Mononuclear cell (primary cell): ENCODE data around the gene MT1M. TPM values are rescaled to one million over a fixed set of nuclear protein-coding genes. Genes with fewer than 3 reads are reported as not detected.
"Not testable (repeated sequence)": the region's sequence is repeated elsewhere in the genome, so short reads cannot be mapped to it uniquely, and the experiment has no call there.

ENCODE experiments used
- H3K27me3 ChIP-seq: 2 replicates; pipeline ENCODE4 v1.6.0; 2011; ENCODE audit warnings: low read length, control low read depth; ENCODE audit not compliant: insufficient read depth
- H3K4me1 ChIP-seq: 2 replicates; pipeline ENCODE4 v1.5.1; 2011; ENCODE audit warnings: mild to moderate bottlenecking, low read length, control low read depth; ENCODE audit not compliant: insufficient read depth
- H3K4me3 ChIP-seq: 2 replicates; pipeline ENCODE4 v1.5.1; 2011; ENCODE audit warnings: mild to moderate bottlenecking, low read length, moderate library complexity
- H3K9me3 ChIP-seq: 2 replicates; pipeline ENCODE4 v1.5.1; 2011; ENCODE audit warnings: low read depth, mild to moderate bottlenecking, control low read depth, low read length
- total RNA-seq: library from RNA; depleted of rRNA; stranded (reverse); fragments of >200 nt; gene quantifications from one replicate; pipeline ENCODE4 v1.2.3, GENCODE V29; 2012

The MT1M gene
- total RNA-seq, 1 donor: not detected

DNA sequence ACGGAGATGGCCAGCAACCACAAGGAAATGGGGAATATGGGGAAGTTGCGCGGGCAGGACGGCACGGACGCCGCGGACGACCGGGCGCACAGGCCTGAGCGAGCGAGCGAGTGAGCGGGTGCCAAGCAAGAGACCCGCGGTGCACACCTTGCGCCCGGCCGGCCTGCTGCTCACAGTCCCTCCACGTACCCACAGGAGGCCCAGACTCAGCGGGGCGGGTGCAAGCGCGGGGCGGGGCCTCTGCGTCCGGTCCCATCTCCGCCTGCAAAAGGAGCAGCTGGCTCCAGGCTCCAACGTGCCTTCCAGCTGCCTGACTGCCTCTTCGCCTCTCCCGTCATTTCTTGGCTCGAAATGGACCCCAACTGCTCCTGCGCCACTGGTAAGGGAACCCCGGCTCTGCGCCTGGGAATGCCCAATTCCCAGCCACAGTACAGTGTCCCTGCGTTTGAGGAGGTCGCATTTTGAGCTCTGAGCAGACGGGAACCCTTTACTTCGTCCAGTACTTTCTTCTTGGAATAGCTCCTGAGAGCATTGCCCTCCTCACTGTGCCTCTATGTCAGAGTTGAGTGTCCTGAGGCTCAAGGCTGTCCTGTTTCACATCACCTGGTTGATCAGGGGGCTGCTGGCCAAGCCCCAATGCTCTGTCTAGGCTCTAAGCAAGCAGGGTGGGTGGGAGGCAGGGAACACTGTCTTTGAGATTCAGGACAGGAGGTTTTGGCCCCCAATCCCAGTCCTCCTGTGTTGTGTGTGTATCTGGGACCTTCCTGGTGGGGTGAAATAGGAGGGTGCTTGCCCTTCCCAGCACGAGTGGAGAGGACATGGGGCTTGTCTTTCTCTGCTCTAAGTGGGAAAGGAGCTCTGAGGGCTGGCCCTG is 15.0 kb upstream of the MT1M start:
- H3K9me3 ChIP-seq: no peaks in the 10 kb centered on the region
- H3K27me3 ChIP-seq: peaks cover 29% of the 10 kb centered on the region
- H3K4me1 ChIP-seq: peaks cover 10% of the 10 kb centered on the region
- H3K4me3 ChIP-seq: no peak overlapping the region

DNA sequence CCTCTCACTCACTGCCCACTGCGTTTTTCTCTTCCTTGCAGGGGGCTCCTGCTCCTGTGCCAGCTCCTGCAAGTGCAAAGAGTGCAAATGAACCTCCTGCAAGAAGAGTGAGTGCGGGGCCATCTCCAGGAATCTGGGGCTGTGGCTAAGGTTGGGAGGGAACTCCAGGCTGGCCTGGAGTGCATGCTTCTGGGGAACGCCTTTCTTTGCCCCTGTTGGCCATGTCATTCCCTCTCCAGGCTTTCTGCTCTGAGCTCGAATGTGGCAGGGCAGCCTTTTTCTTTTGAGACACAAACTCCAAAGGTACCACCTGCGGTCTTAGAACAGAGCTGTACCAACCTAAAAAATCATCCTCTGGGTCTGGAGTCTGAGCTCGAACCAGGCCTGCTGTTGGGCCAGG is 14.3 kb upstream of the MT1M start:
- Histone ChIP-seq H3K4me1 (peaks cover 10% of the 10 kb centered on the region), H3K9me3 (no peaks in the 10 kb centered on the region), H3K4me3 (no peak overlapping the region), H3K27me3 (peaks cover 29% of the 10 kb centered on the region)

GRCh38 chr16:56620339-56620897 is 12.0 kb upstream of the MT1M start:
- peaks cover 16% of the 10 kb centered on the region for H3K4me1 ChIP-seq
- peaks cover 39% of the 10 kb centered on the region for H3K27me3 ChIP-seq
- H3K9me3 ChIP-seq: no peaks in the 10 kb centered on the region
- H3K4me3 ChIP-seq: no peak overlapping the region

GRCh38 chr16:56621665-56622445 is 10.6 kb upstream of the MT1M start:
- H3K4me1 ChIP-seq: peaks cover 23% of the 10 kb centered on the region
- not testable (repeated sequence) for H3K9me3 ChIP-seq, H3K4me3 ChIP-seq
- peaks cover 41% of the 10 kb centered on the region for H3K27me3 ChIP-seq

GRCh38 chr16:56623184-56623583 is 9.3 kb upstream of the MT1M start:
- Histone ChIP-seq H3K4me1 (peaks cover 13% of the 10 kb centered on the region), H3K27me3 (peaks cover 34% of the 10 kb centered on the region)
- not testable (repeated sequence) for H3K9me3 ChIP-seq, H3K4me3 ChIP-seq

GRCh38 chr16:56623637-56624036 is 8.8 kb upstream of the MT1M start:
- Histone ChIP-seq H3K4me1 (peaks cover 13% of the 10 kb centered on the region), H3K9me3 (no peaks in the 10 kb centered on the region), H3K4me3 (no peak overlapping the region), H3K27me3 (peaks cover 30% of the 10 kb centered on the region)

- Histone ChIP-seq H3K27me3 (peaks cover 31% of the 10 kb centered on the region), H3K9me3 (no peaks in the 10 kb centered on the region), H3K4me1 (peaks cover 13% of the 10 kb centered on the region), H3K4me3 (peak within 1 kb of the TSS; percentile 48)
Observed at GRCh38 chr16:56625140-56625942, 7.1 kb upstream of the MT1M start, which contains the start of gene MT1E. TSS of gene MT1E (plus strand) at chr16:56625781. CDS start at chr16:56625852, 71 bp downstream.

DNA sequence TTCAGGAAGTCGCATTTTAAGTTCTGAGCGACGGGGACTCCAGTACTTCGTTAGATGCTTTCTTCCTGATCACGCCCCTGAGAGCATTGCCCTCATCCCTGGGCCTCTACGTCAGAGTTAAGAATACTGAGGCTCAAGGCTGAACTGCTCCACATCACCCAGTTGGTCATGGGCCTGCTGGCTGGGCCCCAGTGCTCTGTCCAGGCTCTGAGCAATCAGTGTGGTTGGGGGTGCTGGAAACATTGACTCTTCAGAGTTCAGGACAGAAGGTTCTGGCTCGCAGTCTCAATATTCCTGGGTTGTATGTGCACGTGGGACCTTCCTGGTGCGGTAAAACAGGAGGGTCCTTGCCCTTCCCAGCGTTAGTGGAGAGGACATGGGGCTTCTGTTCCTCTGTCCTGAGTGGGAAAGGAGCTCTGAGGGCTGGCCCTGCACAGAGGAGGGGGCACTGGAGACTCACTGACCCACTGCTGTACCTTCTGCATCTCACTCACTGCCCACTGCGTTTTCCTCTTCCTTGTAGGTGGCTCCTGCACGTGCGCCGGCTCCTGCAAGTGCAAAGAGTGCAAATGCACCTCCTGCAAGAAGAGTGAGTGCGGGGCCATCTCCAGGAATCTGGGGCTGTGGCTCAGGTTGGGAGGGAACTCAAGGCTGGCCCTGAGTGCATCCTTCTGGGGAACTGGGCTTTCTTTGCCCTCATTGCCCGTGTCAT is 6.4 kb upstream of the MT1M start:
- peak overlapping the region; percentile 48 for H3K4me3 ChIP-seq
- peaks cover 39% of the 10 kb centered on the region for H3K27me3 ChIP-seq
- H3K9me3 ChIP-seq: no peaks in the 10 kb centered on the region
- H3K4me1 ChIP-seq: peaks cover 13% of the 10 kb centered on the region

DNA sequence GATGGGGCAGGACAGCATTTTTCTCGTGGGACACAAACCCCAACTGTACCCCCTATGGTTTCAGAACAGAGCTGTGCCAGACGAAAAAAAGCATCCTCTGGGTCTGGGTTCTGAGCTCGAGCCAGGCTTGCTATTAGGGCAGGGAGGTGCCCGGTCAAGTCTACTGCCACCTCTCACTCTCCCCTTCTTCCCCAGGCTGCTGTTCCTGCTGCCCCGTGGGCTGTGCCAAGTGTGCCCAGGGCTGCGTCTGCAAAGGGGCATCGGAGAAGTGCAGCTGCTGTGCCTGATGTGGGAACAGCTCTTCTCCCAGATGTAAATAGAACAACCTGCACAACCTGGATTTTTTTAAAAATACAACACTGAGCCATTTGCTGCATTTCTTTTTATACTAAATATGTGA is 5.8 kb upstream of the MT1M start:
- Histone ChIP-seq H3K9me3 (no peaks in the 10 kb centered on the region), H3K27me3 (peaks cover 45% of the 10 kb centered on the region), H3K4me3 (no peak overlapping the region), H3K4me1 (peaks cover 13% of the 10 kb centered on the region)

DNA sequence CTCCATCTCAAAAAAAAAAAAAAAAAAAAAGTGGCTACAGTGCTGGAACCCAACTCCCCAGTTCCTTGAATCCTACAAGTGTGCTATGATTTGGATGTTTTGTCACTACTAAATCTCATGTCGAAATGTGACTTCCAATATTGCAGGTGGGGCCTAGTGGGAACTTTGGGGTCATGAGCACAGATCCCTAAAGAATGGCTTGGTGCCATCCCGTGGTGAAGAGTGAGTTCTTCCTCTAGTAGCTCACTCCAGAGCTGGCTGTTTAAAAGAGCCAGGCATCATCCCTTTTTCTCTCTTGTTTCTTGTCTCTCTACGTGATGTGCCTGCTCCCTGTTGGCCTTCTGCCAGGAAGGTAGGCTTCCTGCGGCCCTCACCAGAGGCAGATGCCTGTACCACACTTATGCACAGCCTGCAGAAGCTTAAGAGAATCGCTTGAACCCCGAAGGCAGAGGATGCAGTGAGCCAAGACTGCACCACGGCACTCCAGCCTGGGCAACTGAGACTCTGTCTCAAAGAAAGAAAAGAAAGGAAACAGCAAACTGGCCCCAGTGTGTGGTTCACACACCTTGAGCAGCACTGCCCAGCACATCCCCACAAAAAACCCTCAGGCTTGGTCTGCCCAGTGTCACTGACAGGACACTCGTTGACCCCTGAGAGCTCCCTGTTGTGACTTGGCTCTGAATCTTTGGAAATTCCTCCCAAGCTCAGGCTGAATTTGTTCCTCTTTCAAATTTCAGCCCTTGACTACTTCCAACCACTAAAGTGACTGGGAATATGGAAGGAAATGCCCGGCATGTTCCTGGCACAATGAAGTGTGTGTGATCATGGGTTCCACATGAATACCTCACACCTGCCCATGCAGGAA is 3.7 kb upstream of the MT1M start:
- Histone ChIP-seq H3K4me3 (no peak overlapping the region), H3K9me3 (no peaks in the 10 kb centered on the region), H3K4me1 (peaks cover 19% of the 10 kb centered on the region), H3K27me3 (peaks cover 65% of the 10 kb centered on the region)

- H3K4me3 ChIP-seq: no peak overlapping the region
- H3K9me3 ChIP-seq: no peaks in the 10 kb centered on the region
- H3K4me1 ChIP-seq: peaks cover 19% of the 10 kb centered on the region
- H3K27me3 ChIP-seq: peaks cover 70% of the 10 kb centered on the region
Observed at GRCh38 chr16:56629531-56629930, 2.9 kb upstream of the MT1M start.

- H3K27me3 ChIP-seq: peaks cover 72% of the 10 kb centered on the region
- no peak overlapping the region for H3K4me3 ChIP-seq
- peaks cover 21% of the 10 kb centered on the region for H3K4me1 ChIP-seq
- no peaks in the 10 kb centered on the region for H3K9me3 ChIP-seq
Observed at GRCh38 chr16:56630134-56630533, 2.3 kb upstream of the MT1M start.

GRCh38 chr16:56631197-56631596 is 1.3 kb upstream of the MT1M start:
- Histone ChIP-seq H3K4me3 (no peak overlapping the region), H3K27me3 (peaks cover 73% of the 10 kb centered on the region), H3K4me1 (peaks cover 16% of the 10 kb centered on the region), H3K9me3 (no peaks in the 10 kb centered on the region)
